Measurements from ENCODE around the gene SLC25A3. TPM values are rescaled to one million over a fixed set of nuclear protein-coding genes. Genes with fewer than 3 reads are reported as not detected.
"Not testable (repeated sequence)": the region's sequence is repeated elsewhere in the genome, so short reads cannot be mapped to it uniquely, and the experiment has no call there.

Gene SLC25A3
- total and polyA plus RNA-seq, 2 donors from 2014 or later = 418 to 684 TPM

GRCh38 chr12:98639491-98639890 is 46.0 kb downstream of the SLC25A3 start:
- Histone ChIP-seq H3K27ac (ENCODE audit: low read depth in 2 of 2, low read length in 2 of 2) (no peak overlapping the region), H3K27me3 (ENCODE audit: control insufficient read depth, insufficient read depth, low read length) (no peaks in the 10 kb centered on the region), H3K9ac (ENCODE audit: low read length in 3 of 3) (no peak overlapping the region), H3K36me3 (ENCODE audit: control insufficient read depth in 2 of 3, insufficient read depth in 3 of 3, low read length in 3 of 3) (no peaks in the 10 kb centered on the region), H3K4me1 (ENCODE audit: control insufficient read depth in 2 of 3, insufficient read depth in 2 of 3, low read depth in 1 of 3, low read length in 3 of 3) (no peaks in the 10 kb centered on the region), H3K4me3 (ENCODE audit: low read length in 3 of 3) (no peak overlapping the region), H3K9me3 (ENCODE audit: control insufficient read depth in 2 of 3, insufficient read depth in 1 of 3, low read length in 3 of 3) (no peaks in the 10 kb centered on the region)
- FAIRE-seq = no peak
- intact Hi-C loops (cut with DNase I) = no loop called here
- no peak for DNase-seq
- no peak for TF ChIP-seq CTCF (IDR thresholded peaks at IDR 0.05; ENCODE audit: borderline replicate concordance, extremely low read depth, insufficient read depth)

GRCh38 chr12:98642801-98643200 is 49.3 kb downstream of the SLC25A3 start:
- H3K4me3 ChIP-seq (ENCODE audit: low read length in 3 of 3) = not testable (repeated sequence)

GRCh38 chr12:98644433-98644711 is 50.9 kb downstream of the SLC25A3 start:
- no peak for TF ChIP-seq CTCF (IDR thresholded peaks at IDR 0.05; ENCODE audit: borderline replicate concordance, extremely low read depth, insufficient read depth)
- FAIRE-seq (no peak), DNase-seq (peak in 1 of 5 donors; percentile 82)
- Histone ChIP-seq H3K4me3 (ENCODE audit: low read length in 3 of 3) (peak overlapping the region; percentile 70 to 85 (median 76)), H3K9me3 (ENCODE audit: control insufficient read depth in 2 of 3, insufficient read depth in 1 of 3, low read length in 3 of 3) (no peaks in the 10 kb centered on the region), H3K36me3 (ENCODE audit: control insufficient read depth in 2 of 3, insufficient read depth in 3 of 3, low read length in 3 of 3) (peaks cover 0 to 2% (median 1%) of the 10 kb centered on the region in 3 donors), H3K4me1 (ENCODE audit: control insufficient read depth in 2 of 3, insufficient read depth in 2 of 3, low read depth in 1 of 3, low read length in 3 of 3) (no peaks in the 10 kb centered on the region), H3K9ac (ENCODE audit: low read length in 3 of 3) (peak overlapping the region; percentile 8 to 78 (median 64)), H3K27ac (ENCODE audit: low read depth in 2 of 2, low read length in 2 of 2) (peak overlapping the region; percentile 56 to 87), H3K27me3 (ENCODE audit: control insufficient read depth, insufficient read depth, low read length) (no peaks in the 10 kb centered on the region)
- intact Hi-C loops (cut with DNase I) = loop anchor here (10.0 kb wide), 1 partner anchor 50 kb away; the partner anchor contains the start of gene SLC25A3

More at GRCh38 chr12:98642801-98643200, 49.3 kb downstream of the SLC25A3 start:
- not testable (repeated sequence) for DNase-seq; FAIRE-seq; H3K27me3 ChIP-seq (ENCODE audit: control insufficient read depth, insufficient read depth, low read length); H3K9ac ChIP-seq (ENCODE audit: low read length in 3 of 3); H3K27ac ChIP-seq (ENCODE audit: low read depth in 2 of 2, low read length in 2 of 2); H3K9me3 ChIP-seq (ENCODE audit: control insufficient read depth in 2 of 3, insufficient read depth in 1 of 3, low read length in 3 of 3); H3K4me1 ChIP-seq (ENCODE audit: control insufficient read depth in 2 of 3, insufficient read depth in 2 of 3, low read depth in 1 of 3, low read length in 3 of 3); H3K36me3 ChIP-seq (ENCODE audit: control insufficient read depth in 2 of 3, insufficient read depth in 3 of 3, low read length in 3 of 3)
- intact Hi-C loops (cut with DNase I) = loop anchor here (10.0 kb wide), 1 partner anchor 48 kb away; the partner anchor contains the start of gene SLC25A3

GRCh38 chr12:98644712-98645571 is 51.5 kb downstream of the SLC25A3 start, which contains the start of the genes APAF1 and IKBIP:
Gene APAF1, plus strand, starts transcription at chr12:98645290. Its CDS starts 3,070 bp downstream, at chr12:98648360.
Gene IKBIP, minus strand, starts transcription at chr12:98644788. Its CDS starts 87 bp downstream, at chr12:98644701.
- H3K27me3 ChIP-seq (ENCODE audit: control insufficient read depth, insufficient read depth, low read length) = no peaks in the 10 kb centered on the region
- DNase-seq (peak; percentile 97 to 99 (median 98)), FAIRE-seq (no peak)
- no peaks in the 10 kb centered on the region for H3K9me3 ChIP-seq (ENCODE audit: control insufficient read depth in 2 of 3, insufficient read depth in 1 of 3, low read length in 3 of 3)
- no peaks in the 10 kb centered on the region for H3K4me1 ChIP-seq (ENCODE audit: control insufficient read depth in 2 of 3, insufficient read depth in 2 of 3, low read depth in 1 of 3, low read length in 3 of 3)
- H3K9ac ChIP-seq (ENCODE audit: low read length in 3 of 3) = peak within 1 kb of the TSS; percentile 64 to 78 (median 76)
- H3K4me3 ChIP-seq (ENCODE audit: low read length in 3 of 3) = peak within 1 kb of the TSS; percentile 76 to 88 (median 87)
- TF ChIP-seq CTCF (IDR thresholded peaks at IDR 0.05; ENCODE audit: borderline replicate concordance, extremely low read depth, insufficient read depth) = no peak
- H3K27ac ChIP-seq (ENCODE audit: low read depth in 2 of 2, low read length in 2 of 2) = peak within 1 kb of the TSS; percentile 79 to 87
- intact Hi-C loops (cut with DNase I) = loop anchor here (10.0 kb wide), 1 partner anchor 50 kb away; the partner anchor contains the start of gene SLC25A3
- peaks cover 3 to 7% (median 7%) of the 10 kb centered on the region in 3 donors for H3K36me3 ChIP-seq (ENCODE audit: control insufficient read depth in 2 of 3, insufficient read depth in 3 of 3, low read length in 3 of 3)

Data from kidney (tissue), 14 donors.